ENCODE measurements around the gene FLT3LG.
"Not testable (repeated sequence)": the region's sequence is repeated elsewhere in the genome, so short reads cannot be mapped to it uniquely, and the experiment has no call there.

FLT3LG gene

DNA sequence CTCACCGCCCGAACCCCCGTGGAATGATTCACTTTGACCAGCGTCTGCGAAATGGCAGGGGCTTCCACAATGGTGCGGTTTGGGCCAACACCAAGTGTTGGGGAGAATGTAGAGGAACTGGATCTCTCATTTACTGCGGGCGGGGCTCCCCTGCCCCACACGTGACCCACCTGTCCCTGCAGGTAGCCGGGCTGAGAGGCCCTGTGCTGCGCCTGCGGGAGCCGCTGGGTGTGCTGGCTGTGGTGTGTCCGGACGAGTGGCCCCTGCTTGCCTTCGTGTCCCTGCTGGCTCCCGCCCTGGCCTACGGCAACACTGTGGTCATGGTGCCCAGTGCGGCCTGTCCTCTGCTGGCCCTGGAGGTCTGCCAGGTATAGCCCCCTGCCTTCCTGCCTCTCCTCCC is 5.8 kb upstream of the FLT3LG start:
- H3K27ac ChIP-seq (ENCODE audit: low read length) = no peak overlapping the region
- no peaks in the 10 kb centered on the region for H3K9me3 ChIP-seq (ENCODE audit: control insufficient read depth in 1 of 2, low read length in 2 of 2)
- H3K36me3 ChIP-seq (ENCODE audit: control insufficient read depth in 1 of 2, insufficient read depth in 2 of 2, low read length in 2 of 2) = peaks cover 0 to 32% of the 10 kb centered on the region in 2 donors
- no peak overlapping the region for H3K4me3 ChIP-seq (ENCODE audit: low read depth in 1 of 2, low read length in 2 of 2)
- peaks cover 0 to 3% of the 10 kb centered on the region in 2 donors for H3K4me1 ChIP-seq (ENCODE audit: control insufficient read depth in 1 of 2, insufficient read depth in 2 of 2, low read length in 2 of 2)
- no peaks in the 10 kb centered on the region for H3K27me3 ChIP-seq (ENCODE audit: low read depth, low read length)

GRCh38 chr19:49468746-49469447 is 5.1 kb upstream of the FLT3LG start:
- no peaks in the 10 kb centered on the region for H3K27me3 ChIP-seq (ENCODE audit: low read depth, low read length)
- H3K27ac ChIP-seq (ENCODE audit: low read length) = no peak overlapping the region
- H3K4me1 ChIP-seq (ENCODE audit: control insufficient read depth in 1 of 2, insufficient read depth in 2 of 2, low read length in 2 of 2) = peaks cover 0 to 8% of the 10 kb centered on the region in 2 donors
- H3K4me3 ChIP-seq (ENCODE audit: low read depth in 1 of 2, low read length in 2 of 2) = no peak overlapping the region
- no peaks in the 10 kb centered on the region for H3K9me3 ChIP-seq (ENCODE audit: control insufficient read depth in 1 of 2, low read length in 2 of 2)
- peaks cover 0 to 31% of the 10 kb centered on the region in 2 donors for H3K36me3 ChIP-seq (ENCODE audit: control insufficient read depth in 1 of 2, insufficient read depth in 2 of 2, low read length in 2 of 2)

DNA sequence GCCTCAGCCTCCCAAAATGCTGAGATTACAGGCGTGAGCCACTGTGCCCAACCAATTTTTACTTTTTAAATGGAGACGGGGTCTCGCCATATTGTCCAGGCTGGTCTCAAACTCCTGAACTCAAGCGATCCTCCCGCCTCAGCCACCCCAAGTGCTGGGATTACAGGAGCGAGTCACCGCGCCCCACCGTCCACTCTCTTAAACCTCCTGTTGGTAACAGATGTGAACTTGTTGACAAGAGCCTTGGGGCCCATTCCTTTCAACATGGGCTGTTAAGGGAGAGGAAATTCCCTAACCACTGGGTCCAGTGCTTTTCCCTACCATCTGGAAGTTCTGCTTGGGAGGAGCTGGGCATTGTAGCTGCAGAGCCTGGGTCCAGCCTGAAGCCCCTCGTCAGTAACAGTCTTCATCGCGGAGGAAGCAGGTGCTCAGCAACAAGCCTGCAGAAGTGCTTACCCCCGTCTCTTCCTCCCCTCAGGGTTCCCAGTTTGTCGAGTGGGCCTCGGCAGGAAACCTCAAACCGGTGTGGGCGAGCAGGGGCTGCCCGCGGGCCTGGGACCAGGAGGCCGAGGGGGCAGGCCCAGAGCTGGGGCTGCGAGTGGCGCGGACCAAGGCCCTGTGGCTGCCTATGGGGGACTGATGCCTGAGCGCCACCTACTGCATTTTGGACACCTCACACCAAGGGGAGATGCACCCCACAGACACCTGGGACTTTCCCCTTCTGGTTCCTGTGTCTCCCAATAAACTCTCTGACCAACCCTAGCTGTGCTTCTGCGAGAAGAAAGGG is 4.0 kb upstream of the FLT3LG start:
- peaks cover 0 to 19% of the 10 kb centered on the region in 2 donors for H3K36me3 ChIP-seq (ENCODE audit: control insufficient read depth in 1 of 2, insufficient read depth in 2 of 2, low read length in 2 of 2)
- H3K4me3 ChIP-seq (ENCODE audit: low read depth in 1 of 2, low read length in 2 of 2) = no peak overlapping the region
- H3K4me1 ChIP-seq (ENCODE audit: control insufficient read depth in 1 of 2, insufficient read depth in 2 of 2, low read length in 2 of 2) = peaks cover 5 to 10% of the 10 kb centered on the region in 2 donors
- no peak overlapping the region for H3K27ac ChIP-seq (ENCODE audit: low read length)
- H3K9me3 ChIP-seq (ENCODE audit: control insufficient read depth in 1 of 2, low read length in 2 of 2) = no peaks in the 10 kb centered on the region
- H3K27me3 ChIP-seq (ENCODE audit: low read depth, low read length) = no peaks in the 10 kb centered on the region

DNA sequence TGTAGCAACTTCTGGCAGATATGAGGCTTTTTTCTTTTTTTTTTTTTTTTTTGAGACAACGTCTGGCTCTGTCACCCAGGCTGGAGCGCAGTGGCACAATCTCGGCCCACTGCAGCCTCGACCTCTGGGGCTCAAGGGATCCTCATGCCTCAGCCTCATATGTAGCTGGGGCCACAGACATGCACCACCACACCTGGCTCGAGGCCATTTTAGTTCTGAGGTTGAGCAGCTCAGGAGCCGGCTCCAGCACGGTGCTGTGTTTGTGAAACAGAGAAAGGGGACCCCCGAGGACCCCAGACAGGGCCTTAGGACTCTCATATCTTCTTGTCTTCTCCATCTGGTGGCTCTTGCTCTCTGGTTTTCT is 3.4 kb upstream of the FLT3LG start:
- peaks cover 0 to 17% of the 10 kb centered on the region in 2 donors for H3K36me3 ChIP-seq (ENCODE audit: control insufficient read depth in 1 of 2, insufficient read depth in 2 of 2, low read length in 2 of 2)
- H3K4me3 ChIP-seq (ENCODE audit: low read depth in 1 of 2, low read length in 2 of 2) = no peak overlapping the region
- no peaks in the 10 kb centered on the region for H3K27me3 ChIP-seq (ENCODE audit: low read depth, low read length)
- H3K4me1 ChIP-seq (ENCODE audit: control insufficient read depth in 1 of 2, insufficient read depth in 2 of 2, low read length in 2 of 2) = peaks cover 8 to 10% of the 10 kb centered on the region in 2 donors
- H3K27ac ChIP-seq (ENCODE audit: low read length) = no peak overlapping the region
- no peaks in the 10 kb centered on the region for H3K9me3 ChIP-seq (ENCODE audit: control insufficient read depth in 1 of 2, low read length in 2 of 2)

GRCh38 chr19:49472936-49473335 is 1.1 kb upstream of the FLT3LG start:
- H3K4me3 ChIP-seq (ENCODE audit: low read depth in 1 of 2, low read length in 2 of 2) = no peak overlapping the region
- H3K9me3 ChIP-seq (ENCODE audit: control insufficient read depth in 1 of 2, low read length in 2 of 2) = no peaks in the 10 kb centered on the region
- peaks cover 8 to 10% of the 10 kb centered on the region in 2 donors for H3K4me1 ChIP-seq (ENCODE audit: control insufficient read depth in 1 of 2, insufficient read depth in 2 of 2, low read length in 2 of 2)
- no peaks in the 10 kb centered on the region for H3K27me3 ChIP-seq (ENCODE audit: low read depth, low read length)
- no peak overlapping the region for H3K27ac ChIP-seq (ENCODE audit: low read length)
- peaks cover 0 to 3% of the 10 kb centered on the region in 2 donors for H3K36me3 ChIP-seq (ENCODE audit: control insufficient read depth in 1 of 2, insufficient read depth in 2 of 2, low read length in 2 of 2)

DNA sequence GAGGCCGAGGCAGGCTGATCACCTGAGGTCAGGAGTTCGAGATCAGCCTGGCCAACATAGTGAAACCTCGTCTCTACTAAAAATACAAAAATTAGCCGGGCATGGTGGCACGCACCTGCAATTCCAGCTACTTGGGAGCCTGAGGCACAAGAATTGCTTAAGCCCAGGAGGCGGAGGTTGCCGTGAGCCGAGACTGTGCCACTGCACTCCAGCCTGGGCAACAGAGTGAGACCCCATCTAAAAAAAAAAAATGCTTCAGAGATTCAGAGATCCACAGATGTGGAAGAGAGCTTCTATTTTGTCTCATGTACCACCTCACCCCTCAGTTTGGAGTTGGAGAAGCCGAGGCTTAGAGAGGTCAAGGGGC is 531 bp upstream of the FLT3LG start:
- H3K27me3 ChIP-seq (ENCODE audit: low read depth, low read length); H3K36me3 ChIP-seq (ENCODE audit: control insufficient read depth in 1 of 2, insufficient read depth in 2 of 2, low read length in 2 of 2); H3K4me1 ChIP-seq (ENCODE audit: control insufficient read depth in 1 of 2, insufficient read depth in 2 of 2, low read length in 2 of 2); H3K27ac ChIP-seq (ENCODE audit: low read length); H3K9me3 ChIP-seq (ENCODE audit: control insufficient read depth in 1 of 2, low read length in 2 of 2): not testable (repeated sequence)
- peak overlapping the region; percentile 72 to 75 for H3K4me3 ChIP-seq (ENCODE audit: low read depth in 1 of 2, low read length in 2 of 2)

DNA sequence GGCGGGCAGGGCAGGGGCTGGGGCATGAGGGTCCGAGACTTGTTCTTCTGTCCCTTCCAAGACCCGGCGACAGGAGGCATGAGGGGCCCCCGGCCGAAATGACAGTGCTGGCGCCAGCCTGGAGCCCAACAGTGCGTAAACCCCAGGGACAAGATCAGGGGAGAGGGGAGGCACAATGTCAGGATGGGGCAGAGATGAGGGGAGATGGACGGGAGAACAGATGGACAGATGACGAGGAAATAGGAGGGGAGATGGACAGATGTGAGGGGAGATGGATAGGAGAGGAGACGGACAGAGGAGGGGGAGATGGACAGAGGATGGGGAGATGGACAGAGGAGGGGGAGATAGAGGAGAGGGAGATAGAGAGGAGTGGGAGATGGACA is 518 bp downstream of the FLT3LG start:
- peaks cover 7 to 8% of the 10 kb centered on the region in 2 donors for H3K4me1 ChIP-seq (ENCODE audit: control insufficient read depth in 1 of 2, insufficient read depth in 2 of 2, low read length in 2 of 2)
- H3K27ac ChIP-seq (ENCODE audit: low read length) = peak overlapping the region; percentile 77
- no peaks in the 10 kb centered on the region for H3K9me3 ChIP-seq (ENCODE audit: control insufficient read depth in 1 of 2, low read length in 2 of 2)
- no peaks in the 10 kb centered on the region for H3K27me3 ChIP-seq (ENCODE audit: low read depth, low read length)
- H3K36me3 ChIP-seq (ENCODE audit: control insufficient read depth in 1 of 2, insufficient read depth in 2 of 2, low read length in 2 of 2) = no peaks in the 10 kb centered on the region
- H3K4me3 ChIP-seq (ENCODE audit: low read depth in 1 of 2, low read length in 2 of 2) = peak overlapping the region; percentile 72 to 75

GRCh38 chr19:49475191-49475917 is 1.3 kb downstream of the FLT3LG start:
- Histone ChIP-seq H3K4me3 (ENCODE audit: low read depth in 1 of 2, low read length in 2 of 2) (peak overlapping the region; percentile 72 to 75), H3K9me3 (ENCODE audit: control insufficient read depth in 1 of 2, low read length in 2 of 2) (no peaks in the 10 kb centered on the region), H3K27ac (ENCODE audit: low read length) (peak overlapping the region; percentile 77), H3K36me3 (ENCODE audit: control insufficient read depth in 1 of 2, insufficient read depth in 2 of 2, low read length in 2 of 2) (peaks cover 0 to 5% of the 10 kb centered on the region in 2 donors), H3K4me1 (ENCODE audit: control insufficient read depth in 1 of 2, insufficient read depth in 2 of 2, low read length in 2 of 2) (peaks cover 7 to 8% of the 10 kb centered on the region in 2 donors), H3K27me3 (ENCODE audit: low read depth, low read length) (no peaks in the 10 kb centered on the region)

DNA sequence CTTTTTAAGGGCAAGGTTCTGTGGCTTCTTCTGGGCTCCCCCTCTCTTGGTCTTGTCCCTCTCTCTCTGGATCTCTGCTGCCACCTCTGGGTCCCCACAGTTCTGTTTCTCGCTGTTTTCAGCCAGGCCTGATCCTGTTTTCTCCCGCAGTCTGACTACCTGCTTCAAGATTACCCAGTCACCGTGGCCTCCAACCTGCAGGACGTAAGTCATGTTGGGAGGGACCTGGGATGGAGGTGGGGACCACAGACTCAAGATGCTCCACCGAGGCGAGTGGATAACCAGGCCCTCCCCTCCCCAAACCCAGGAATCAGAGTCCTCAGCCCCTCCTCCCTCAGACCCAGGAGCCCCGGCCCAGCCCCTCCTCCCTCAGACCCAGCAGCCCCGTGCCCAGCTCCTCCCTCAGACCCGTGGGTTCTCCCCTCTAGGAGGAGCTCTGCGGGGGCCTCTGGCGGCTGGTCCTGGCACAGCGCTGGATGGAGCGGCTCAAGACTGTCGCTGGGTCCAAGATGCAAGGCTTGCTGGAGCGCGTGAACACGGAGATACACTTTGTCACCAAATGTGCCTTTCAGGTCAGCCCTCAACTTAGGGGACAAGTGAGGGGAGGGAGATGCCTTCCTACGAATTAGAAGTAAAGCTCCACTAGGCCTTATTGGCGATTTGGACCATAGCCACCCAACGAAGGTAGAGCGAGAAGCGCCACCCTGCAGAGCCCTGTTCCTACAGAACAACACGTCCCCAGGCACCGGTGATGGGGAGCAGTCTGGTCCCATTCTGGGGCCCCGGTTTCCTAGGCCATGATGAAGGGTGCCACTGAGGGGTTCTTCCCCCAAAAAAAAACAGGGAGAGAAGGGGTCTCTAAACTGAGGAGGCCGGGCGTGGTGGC is 2.2 kb downstream of the FLT3LG start:
- H3K36me3 ChIP-seq (ENCODE audit: control insufficient read depth in 1 of 2, insufficient read depth in 2 of 2, low read length in 2 of 2) = peaks cover 0 to 5% of the 10 kb centered on the region in 2 donors
- peaks cover 7 to 8% of the 10 kb centered on the region in 2 donors for H3K4me1 ChIP-seq (ENCODE audit: control insufficient read depth in 1 of 2, insufficient read depth in 2 of 2, low read length in 2 of 2)
- no peaks in the 10 kb centered on the region for H3K27me3 ChIP-seq (ENCODE audit: low read depth, low read length)
- no peak overlapping the region for H3K27ac ChIP-seq (ENCODE audit: low read length)
- H3K4me3 ChIP-seq (ENCODE audit: low read depth in 1 of 2, low read length in 2 of 2) = peak overlapping the region in 1 of 2 donors; percentile 75
- H3K9me3 ChIP-seq (ENCODE audit: control insufficient read depth in 1 of 2, low read length in 2 of 2) = no peaks in the 10 kb centered on the region

DNA sequence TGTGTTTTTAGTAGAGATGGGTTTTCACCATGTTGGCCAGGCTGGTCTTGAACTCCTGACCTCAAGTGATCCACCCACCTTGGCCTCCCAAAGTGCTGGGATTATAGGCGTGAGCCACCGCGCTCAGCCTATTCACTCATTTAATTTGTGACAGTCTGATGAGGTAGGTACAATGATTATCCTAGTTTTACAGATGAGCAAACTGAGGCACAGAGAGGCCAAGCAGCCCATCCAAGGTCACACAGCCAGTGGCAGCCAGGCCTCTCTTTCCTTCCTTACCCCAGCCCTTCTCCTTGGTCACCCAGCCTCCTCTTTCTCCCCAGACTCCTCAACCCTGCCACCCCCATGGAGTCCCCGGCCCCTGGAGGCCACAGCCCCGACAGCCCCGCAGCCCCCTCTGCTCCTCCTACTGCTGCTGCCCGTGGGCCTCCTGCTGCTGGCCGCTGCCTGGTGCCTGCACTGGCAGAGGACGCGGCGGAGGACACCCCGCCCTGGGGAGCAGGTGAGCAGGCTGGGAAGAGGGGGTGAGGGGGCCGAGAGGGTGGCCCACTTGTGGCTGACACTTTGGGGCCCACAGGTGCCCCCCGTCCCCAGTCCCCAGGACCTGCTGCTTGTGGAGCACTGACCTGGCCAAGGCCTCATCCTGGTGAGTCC is 6.1 kb downstream of the FLT3LG start:
- H3K36me3 ChIP-seq (ENCODE audit: control insufficient read depth in 1 of 2, insufficient read depth in 2 of 2, low read length in 2 of 2) = peaks cover 0 to 9% of the 10 kb centered on the region in 2 donors
- H3K4me3 ChIP-seq (ENCODE audit: low read depth in 1 of 2, low read length in 2 of 2) = no peak overlapping the region
- no peaks in the 10 kb centered on the region for H3K27me3 ChIP-seq (ENCODE audit: low read depth, low read length)
- peaks cover 0 to 2% of the 10 kb centered on the region in 2 donors for H3K4me1 ChIP-seq (ENCODE audit: control insufficient read depth in 1 of 2, insufficient read depth in 2 of 2, low read length in 2 of 2)
- no peaks in the 10 kb centered on the region for H3K9me3 ChIP-seq (ENCODE audit: control insufficient read depth in 1 of 2, low read length in 2 of 2)
- no peak overlapping the region for H3K27ac ChIP-seq (ENCODE audit: low read length)

Data from muscle layer of duodenum (tissue), 2 donors.